PC-9 (cell line): Measurements from ENCODE around the gene DEXI. TPM values are rescaled to one million over a fixed set of nuclear protein-coding genes. Genes with fewer than 3 reads are reported as not detected.

Source experiments
- BruUV-seq: library from RNA; stranded (reverse); fragments of 400-500 nt; replicated peaks from 2 replicates; lab custom pipeline; 2021; lab: Mats Ljungman, UMichigan
- CTCF ChIA-PET: fragments of 300-600 bp; sonication (Branson Sonifier 250); formaldehyde crosslinking; loops from one replicate; lab custom pipeline; 2022; ENCODE audit warnings: antibody characterized with exemption; lab: Charles Lee
- POLR2A ChIA-PET: fragments of 300-600 bp; sonication (Branson Sonifier 250); formaldehyde crosslinking; loops from one replicate; lab custom pipeline; 2022; ENCODE audit warnings: antibody characterized with exemption; ENCODE audit not compliant: unreplicated experiment; lab: Charles Lee
- DNase-seq, 2 experiments: peaks; one replicate each; pipeline versions ENCODE4 v3.0.0 to v3.0.0-alpha.2; 2015 to 2022; ENCODE audit warnings: mixed read lengths in 1 of 2
- H2AFZ ChIP-seq: fragments of 200-600 bp; sonication (generic); 2 replicates; pipeline ENCODE4 v1.8.1; 2017; ENCODE audit warnings: antibody characterized with exemption
- H3F3A ChIP-seq: fragments of 200-600 bp; sonication (generic); 2 replicates; pipeline ENCODE4 v1.8.1; 2017; ENCODE audit warnings: antibody characterized with exemption, mild to moderate bottlenecking, low read depth; ENCODE audit not compliant: insufficient read depth
- H3K27ac ChIP-seq: fragments of 200-600 bp; sonication (generic); 2 replicates; pipeline ENCODE4 v1.6.1; 2016; ENCODE audit warnings: mixed run types
- H3K27me3 ChIP-seq: fragments of 200-600 bp; sonication (generic); 2 replicates; pipeline ENCODE4 v1.6.1; 2016; ENCODE audit warnings: low read depth, mixed run types; ENCODE audit not compliant: insufficient read depth
- H3K36me3 ChIP-seq: fragments of 200-600 bp; sonication (generic); 2 replicates; pipeline ENCODE4 v1.6.1; 2016; ENCODE audit warnings: low read depth, mixed run types
- H3K4me1 ChIP-seq: fragments of 200-600 bp; sonication (generic); replicated peaks from 2 replicates; pipeline ENCODE4 v1.6.1; 2016; ENCODE audit warnings: mixed run types; ENCODE audit not compliant: insufficient read depth
- H3K4me2 ChIP-seq: fragments of 200-600 bp; sonication (generic); 2 replicates; pipeline ENCODE4 v1.6.1; 2017; ENCODE audit warnings: mixed run types
- H3K4me3 ChIP-seq: fragments of 200-600 bp; sonication (generic); 2 replicates; pipeline ENCODE4 v1.6.1; 2016; ENCODE audit warnings: mixed run types
- H3K79me2 ChIP-seq: fragments of 200-600 bp; sonication (generic); 2 replicates; pipeline ENCODE4 v1.6.1; 2017; ENCODE audit warnings: low read depth, mixed run types
- H3K9me2 ChIP-seq: fragments of 200-600 bp; sonication (generic); 2 replicates; pipeline ENCODE4 v1.8.1; 2017; ENCODE audit warnings: mild to moderate bottlenecking; ENCODE audit not compliant: insufficient read depth
- H3K9me3 ChIP-seq: fragments of 200-600 bp; sonication (generic); 2 replicates; pipeline ENCODE4 v1.8.1; 2016; ENCODE audit warnings: low read depth; ENCODE audit not compliant: insufficient read depth
- H4K20me1 ChIP-seq: fragments of 200-600 bp; sonication (generic); 2 replicates; pipeline ENCODE4 v1.8.1; 2017; ENCODE audit not compliant: insufficient read depth
- EZH2 ChIP-seq: fragments of 200-600 bp; sonication (generic); IDR thresholded peaks from 2 replicates; pipeline ENCODE4 v1.8.0; 2017; ENCODE audit warnings: antibody characterized with exemption, low read depth
- intact Hi-C: fragments of 100-400 bp; cut with micrococcal nuclease; formaldehyde crosslinking; loops from one replicate; pipeline ENCODE4 v1.10.0; 2022; ENCODE audit not compliant: unreplicated experiment
- total RNA-seq: library from RNA; stranded (reverse); gene quantifications from 2 replicates; pipeline ENCODE4 v1.2.3, GENCODE V29; 2021
- TF ChIP-seq, protein P1 (sequence below): fragments of 200-600 bp; sonication (generic); conservative IDR thresholded peaks from 2 replicates; pipeline ENCODE4 v1.6.1; 2017; ENCODE audit warnings: mixed run types, antibody characterized with exemption, mild to moderate bottlenecking, moderate library complexity

The DEXI gene
- total RNA-seq, 1 experiment from 2014 or later: 33.1 TPM

GRCh38 chr16:10923650-10924214 is 18.5 kb downstream of the DEXI start:
- H3K4me1 ChIP-seq: no peaks in the 10 kb centered on the region
- H3K4me3 ChIP-seq: no peak overlapping the region
- ChIA-PET POLR2A (interaction anchor here (0.7 kb wide), 1 partner anchor 21 kb away, joined by 5 read pairs; the partner anchor contains the start of gene CLEC16A), CTCF (no interaction called here)
- peaks cover 5% of the 10 kb centered on the region; the same call in 1 of the 2 replicates for H3K36me3 ChIP-seq
- no peak for TF ChIP-seq EZH2
- TF ChIP-seq, protein P1, sequence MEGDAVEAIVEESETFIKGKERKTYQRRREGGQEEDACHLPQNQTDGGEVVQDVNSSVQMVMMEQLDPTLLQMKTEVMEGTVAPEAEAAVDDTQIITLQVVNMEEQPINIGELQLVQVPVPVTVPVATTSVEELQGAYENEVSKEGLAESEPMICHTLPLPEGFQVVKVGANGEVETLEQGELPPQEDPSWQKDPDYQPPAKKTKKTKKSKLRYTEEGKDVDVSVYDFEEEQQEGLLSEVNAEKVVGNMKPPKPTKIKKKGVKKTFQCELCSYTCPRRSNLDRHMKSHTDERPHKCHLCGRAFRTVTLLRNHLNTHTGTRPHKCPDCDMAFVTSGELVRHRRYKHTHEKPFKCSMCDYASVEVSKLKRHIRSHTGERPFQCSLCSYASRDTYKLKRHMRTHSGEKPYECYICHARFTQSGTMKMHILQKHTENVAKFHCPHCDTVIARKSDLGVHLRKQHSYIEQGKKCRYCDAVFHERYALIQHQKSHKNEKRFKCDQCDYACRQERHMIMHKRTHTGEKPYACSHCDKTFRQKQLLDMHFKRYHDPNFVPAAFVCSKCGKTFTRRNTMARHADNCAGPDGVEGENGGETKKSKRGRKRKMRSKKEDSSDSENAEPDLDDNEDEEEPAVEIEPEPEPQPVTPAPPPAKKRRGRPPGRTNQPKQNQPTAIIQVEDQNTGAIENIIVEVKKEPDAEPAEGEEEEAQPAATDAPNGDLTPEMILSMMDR: no peak
- no peaks in the 10 kb centered on the region for H3K9me3 ChIP-seq
- intact Hi-C loops: no loop called here
- no peaks in the 10 kb centered on the region for H3K79me2 ChIP-seq
- no peak for DNase-seq
- H3K4me2 ChIP-seq: no peak overlapping the region
- no peaks in the 10 kb centered on the region for H3K9me2 ChIP-seq
- no peaks in the 10 kb centered on the region for H4K20me1 ChIP-seq
- H3F3A ChIP-seq: no peaks in the 10 kb centered on the region
- no peak overlapping the region for H3K27ac ChIP-seq
- no peaks in the 10 kb centered on the region for H3K27me3 ChIP-seq
- no peak overlapping the region for H2AFZ ChIP-seq
- BruUV-seq: no TSS peak

- TF ChIP-seq, protein P1: no peak
- TF ChIP-seq EZH2: no peak
- H2AFZ ChIP-seq: no peak overlapping the region
- H3K4me3 ChIP-seq: no peak overlapping the region
- H3K9me3 ChIP-seq: no peaks in the 10 kb centered on the region
- peaks cover 5% of the 10 kb centered on the region; the same call in 1 of the 2 replicates for H3K36me3 ChIP-seq
- no TSS peak for BruUV-seq
- POLR2A ChIA-PET: no interaction called here
- no peaks in the 10 kb centered on the region for H3F3A ChIP-seq
- H3K27me3 ChIP-seq: no peaks in the 10 kb centered on the region
- H3K27ac ChIP-seq: no peak overlapping the region
- H3K4me2 ChIP-seq: no peak overlapping the region
- no peaks in the 10 kb centered on the region for H3K4me1 ChIP-seq
- H3K79me2 ChIP-seq: no peaks in the 10 kb centered on the region
- intact Hi-C loops: no loop called here
- DNase-seq: no peak
- no peaks in the 10 kb centered on the region for H3K9me2 ChIP-seq
- H4K20me1 ChIP-seq: no peaks in the 10 kb centered on the region
- CTCF ChIA-PET: no interaction called here
Measured at GRCh38 chr16:10923146-10923649, 19.1 kb downstream of the DEXI start.

- Histone ChIP-seq H2AFZ (no peak overlapping the region), H3K27me3 (no peaks in the 10 kb centered on the region), H3K4me1 (no peaks in the 10 kb centered on the region), H3F3A (no peaks in the 10 kb centered on the region), H3K9me2 (no peaks in the 10 kb centered on the region), H3K79me2 (no peaks in the 10 kb centered on the region), H3K4me3 (no peak overlapping the region), H3K9me3 (no peaks in the 10 kb centered on the region), H3K27ac (no peak overlapping the region), H4K20me1 (no peaks in the 10 kb centered on the region), H3K36me3 (peaks cover 5% of the 10 kb centered on the region; the same call in 1 of the 2 replicates), H3K4me2 (no peak overlapping the region)
- no peak for DNase-seq
- intact Hi-C loops: no loop called here
- POLR2A ChIA-PET: no interaction called here
- TF ChIP-seq EZH2: no peak
- TF ChIP-seq, protein P1: no peak
- no TSS peak for BruUV-seq
- CTCF ChIA-PET: no interaction called here
Measured at GRCh38 chr16:10922328-10923145, 19.7 kb downstream of the DEXI start.
